ENCODE measurements around the gene COL12A1. TPM values are rescaled to one million over a fixed set of nuclear protein-coding genes. Genes with fewer than 3 reads are reported as not detected.

The COL12A1 gene
- total RNA-seq, 1 experiment from 2014 or later = 28.7 TPM

DNA sequence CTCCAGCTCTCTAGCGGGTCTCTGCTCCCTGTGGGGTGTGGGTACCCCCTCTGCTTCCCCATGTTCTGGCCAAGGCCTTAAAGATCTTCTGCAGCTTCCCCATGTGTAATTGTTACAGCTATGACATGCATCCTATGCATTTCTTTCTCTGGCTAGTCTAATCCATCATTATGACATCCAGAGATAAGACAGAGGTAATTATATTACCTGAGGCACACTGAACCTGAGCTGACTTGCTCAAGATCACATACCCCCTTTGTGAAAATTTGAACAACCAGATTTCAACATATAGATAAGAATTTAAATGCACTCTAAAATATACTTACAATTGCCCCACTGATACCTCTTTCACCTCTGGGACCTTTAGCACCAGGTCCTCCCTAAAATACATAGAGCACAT lies 102.4 kb downstream of the COL12A1 start:
- no peak for DNase-seq (ENCODE audit: low read depth)

DNA sequence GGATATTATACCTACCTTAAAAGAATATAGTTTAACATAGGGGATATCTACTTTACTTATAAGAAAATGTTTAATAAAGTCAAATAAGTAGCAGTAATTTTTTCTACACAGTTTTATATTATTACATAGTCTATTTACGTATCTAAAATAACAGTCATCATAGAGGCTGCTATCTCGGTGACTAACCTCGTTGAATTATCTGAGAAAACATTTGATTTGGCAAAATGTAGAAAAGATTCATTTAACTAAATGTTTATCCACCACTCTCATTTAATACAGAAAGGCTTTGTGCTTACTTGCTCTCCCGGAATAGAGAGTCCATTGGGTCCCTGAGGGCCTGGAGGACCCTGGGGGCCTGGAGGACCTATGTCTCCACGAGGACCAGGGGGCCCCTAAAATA lies 103.6 kb downstream of the COL12A1 start:
- DNase-seq (ENCODE audit: low read depth) = no peak

DNA sequence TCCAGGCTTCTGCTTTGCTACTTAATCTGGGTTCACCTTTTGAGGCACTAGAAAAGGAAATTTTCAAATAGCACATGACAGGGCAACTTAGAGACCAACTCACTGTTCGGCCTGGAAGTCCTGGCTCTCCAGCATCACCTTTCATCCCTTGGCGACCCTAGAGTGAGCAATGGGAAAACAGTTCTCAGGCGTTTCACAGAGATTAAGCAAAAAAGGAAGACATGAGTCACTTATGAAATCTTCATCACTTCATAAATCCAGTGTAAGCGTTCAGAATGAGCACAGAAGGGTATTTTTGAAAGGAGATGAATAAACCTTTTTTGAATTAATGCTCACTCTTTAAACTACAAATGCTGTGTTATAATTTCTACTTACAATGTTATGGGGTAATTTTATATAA lies 104.0 kb downstream of the COL12A1 start:
- no peak for DNase-seq (ENCODE audit: low read depth)

DNA sequence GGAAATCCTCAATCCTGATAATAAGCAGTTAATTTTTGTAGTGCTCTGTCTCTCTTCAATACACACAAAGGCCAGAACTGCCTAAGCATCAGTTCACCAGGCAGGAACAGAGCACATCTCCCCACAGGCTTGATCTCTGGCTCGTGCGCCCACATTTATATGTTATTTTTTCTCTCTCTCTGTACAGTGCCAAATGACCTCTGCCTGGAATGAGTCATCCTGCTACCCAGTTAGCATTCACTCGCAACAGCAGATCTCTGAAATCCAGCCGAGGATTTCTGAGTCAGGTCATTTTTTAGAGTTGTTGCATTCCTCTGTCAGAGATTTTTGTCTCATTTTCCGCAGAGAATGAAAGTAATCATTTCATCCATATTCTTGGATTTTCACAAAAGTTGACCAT lies 107.1 kb downstream of the COL12A1 start:
- DNase-seq (ENCODE audit: low read depth) = peak; percentile 94

DNA sequence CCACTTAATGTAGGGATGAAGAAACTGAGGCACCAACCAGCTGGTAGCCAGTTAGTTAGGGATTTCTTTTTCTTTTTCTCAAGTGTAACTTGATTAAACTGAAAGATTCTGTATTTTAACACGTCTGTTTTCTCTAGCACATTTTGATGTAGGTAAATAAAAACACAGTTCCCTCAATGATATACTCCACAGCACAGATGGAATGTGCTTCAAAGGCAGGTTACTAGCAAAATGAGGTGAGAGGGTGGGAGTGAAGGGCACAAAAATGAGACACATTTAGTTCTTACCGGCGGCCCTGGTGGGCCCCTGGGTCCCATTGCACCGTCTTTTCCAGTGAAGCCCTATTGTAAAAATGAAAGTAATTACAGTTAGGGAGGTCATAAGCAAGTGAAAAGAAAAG lies 108.9 kb downstream of the COL12A1 start:
- no peak for DNase-seq (ENCODE audit: low read depth)

DNA sequence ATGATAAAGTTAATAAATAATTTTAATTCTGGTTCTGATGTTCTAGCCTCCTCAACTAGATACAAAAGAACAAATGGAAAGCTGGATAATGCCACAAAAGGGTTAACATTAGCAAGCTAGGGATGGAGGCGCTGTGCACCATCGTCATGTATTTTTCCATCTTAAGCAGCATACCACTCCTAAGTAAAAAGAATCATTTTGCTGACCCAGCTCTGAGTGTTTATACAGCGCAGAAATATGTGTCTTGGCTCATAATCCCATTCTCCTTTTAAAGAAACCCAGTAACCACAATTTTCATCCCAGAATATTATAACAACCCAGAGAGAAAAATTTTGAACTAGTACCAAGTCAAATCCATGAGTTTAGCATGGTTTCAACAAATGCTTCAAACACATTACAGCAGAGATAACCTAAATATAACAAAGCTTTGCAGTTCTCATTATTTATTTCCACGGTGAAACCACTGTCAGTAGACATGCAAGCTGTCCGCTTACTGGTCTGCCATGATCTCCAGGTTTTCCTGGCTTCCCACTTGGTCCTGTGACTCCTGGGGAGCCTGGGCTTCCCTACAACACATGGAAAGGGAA lies 111.1 kb downstream of the COL12A1 start:
- peak; percentile 30 for DNase-seq (ENCODE audit: low read depth)

DNA sequence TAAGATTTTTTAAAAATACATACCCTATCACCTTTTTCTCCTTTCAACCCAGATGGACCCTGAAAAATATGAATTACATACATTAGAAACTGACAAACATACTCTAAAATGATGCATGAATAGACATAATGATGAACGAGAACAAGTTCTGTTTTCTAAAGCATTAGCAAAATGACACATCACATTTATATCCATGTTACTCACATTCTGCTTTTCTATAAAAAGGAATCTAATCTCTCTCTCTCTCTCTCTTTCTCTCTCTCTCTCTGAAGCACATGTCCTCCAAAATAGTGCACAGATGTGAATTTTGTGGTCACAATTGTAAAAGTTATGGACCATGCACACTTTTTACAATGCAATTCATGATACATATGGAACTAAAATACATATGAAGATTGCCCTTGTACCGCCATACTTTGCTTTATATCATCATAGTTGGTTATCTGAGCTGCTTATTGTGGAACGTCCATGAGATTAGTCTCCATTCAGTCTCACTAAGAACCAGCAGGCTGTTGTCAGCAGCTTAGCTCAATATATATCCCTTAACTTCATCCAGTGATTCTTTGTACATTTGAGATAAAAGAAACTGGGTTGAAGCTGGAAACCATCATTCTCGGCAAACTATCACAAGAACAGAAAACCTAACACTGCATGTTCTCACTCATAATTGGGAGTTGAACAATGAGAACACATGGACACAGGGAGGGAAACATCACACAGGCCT lies 114.2 kb downstream of the COL12A1 start:
- DNase-seq (ENCODE audit: low read depth) = no peak

DNA sequence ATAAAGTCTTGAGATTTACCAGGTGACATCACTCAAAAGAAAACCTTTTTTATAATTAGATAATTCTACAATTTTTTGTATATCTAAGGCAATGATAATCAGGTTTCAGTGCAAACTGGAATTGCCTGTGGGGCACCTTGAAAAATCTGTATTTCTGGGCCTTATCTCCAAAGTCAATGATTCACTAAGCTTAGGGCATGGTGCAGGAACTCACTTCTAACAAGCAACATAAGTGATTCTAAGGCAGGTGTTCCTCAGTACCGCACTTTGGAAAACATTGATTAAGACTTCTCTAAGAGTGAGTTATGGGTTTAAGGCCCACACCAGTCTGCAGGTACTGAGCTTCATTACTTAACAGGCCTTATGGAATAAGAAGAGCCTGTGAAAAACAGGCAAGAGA lies 115.3 kb downstream of the COL12A1 start:
- DNase-seq (ENCODE audit: low read depth) = no peak

DNA sequence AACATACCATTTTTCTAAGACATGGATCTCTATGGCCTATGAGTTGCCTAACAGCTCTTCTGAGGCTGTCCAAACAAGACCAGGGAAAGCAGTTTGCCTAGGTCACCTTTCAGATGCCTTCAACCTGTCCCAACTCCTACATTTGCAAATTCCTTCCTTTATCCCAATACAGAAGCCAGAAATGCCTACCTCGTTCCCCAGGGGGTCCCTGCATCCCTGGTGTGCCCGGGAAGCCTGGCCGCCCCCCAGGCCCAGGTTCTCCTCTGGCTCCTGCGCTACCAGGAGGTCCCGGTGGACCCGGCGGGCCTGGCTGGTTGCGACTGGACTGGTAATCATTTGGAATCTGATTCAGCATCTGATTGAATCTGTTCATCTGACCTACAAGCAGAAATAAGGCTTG lies 115.9 kb downstream of the COL12A1 start:
- DNase-seq (ENCODE audit: low read depth) = no peak

DNA sequence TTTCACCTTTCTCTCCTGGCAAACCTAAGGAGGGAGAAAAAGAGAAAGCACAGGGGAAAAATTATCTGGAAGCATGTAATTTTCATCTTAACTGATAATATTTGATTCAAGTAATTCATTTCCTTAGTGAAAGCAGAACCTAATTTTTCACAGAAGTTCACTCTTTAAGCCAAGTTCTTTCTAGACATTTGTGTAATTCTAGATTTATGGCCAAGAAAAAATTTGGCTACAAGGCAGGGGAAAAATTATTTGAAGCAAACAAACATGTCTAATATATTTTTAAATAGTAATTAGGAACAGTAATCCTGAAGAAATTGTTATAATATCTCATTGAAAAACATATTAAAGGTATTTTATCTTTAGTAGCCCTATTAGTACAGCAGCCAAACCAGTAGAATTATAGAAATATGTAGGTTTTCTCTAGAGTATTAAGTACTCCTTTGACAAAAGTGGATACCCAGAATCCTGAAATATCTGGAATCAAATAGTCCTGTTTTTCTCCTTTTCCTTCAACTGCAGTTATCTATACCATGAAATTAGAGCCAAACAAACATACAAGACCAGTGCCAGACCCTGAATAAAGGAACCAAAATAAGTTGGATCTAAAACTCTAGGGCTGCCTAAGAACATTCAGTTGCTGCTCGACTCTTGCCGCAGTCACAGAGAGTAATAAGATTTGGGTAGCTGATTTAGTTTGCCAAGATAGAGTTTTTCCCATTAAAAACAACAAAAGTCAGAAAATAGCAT lies 116.5 kb downstream of the COL12A1 start:
- no peak for DNase-seq (ENCODE audit: low read depth)

DNA sequence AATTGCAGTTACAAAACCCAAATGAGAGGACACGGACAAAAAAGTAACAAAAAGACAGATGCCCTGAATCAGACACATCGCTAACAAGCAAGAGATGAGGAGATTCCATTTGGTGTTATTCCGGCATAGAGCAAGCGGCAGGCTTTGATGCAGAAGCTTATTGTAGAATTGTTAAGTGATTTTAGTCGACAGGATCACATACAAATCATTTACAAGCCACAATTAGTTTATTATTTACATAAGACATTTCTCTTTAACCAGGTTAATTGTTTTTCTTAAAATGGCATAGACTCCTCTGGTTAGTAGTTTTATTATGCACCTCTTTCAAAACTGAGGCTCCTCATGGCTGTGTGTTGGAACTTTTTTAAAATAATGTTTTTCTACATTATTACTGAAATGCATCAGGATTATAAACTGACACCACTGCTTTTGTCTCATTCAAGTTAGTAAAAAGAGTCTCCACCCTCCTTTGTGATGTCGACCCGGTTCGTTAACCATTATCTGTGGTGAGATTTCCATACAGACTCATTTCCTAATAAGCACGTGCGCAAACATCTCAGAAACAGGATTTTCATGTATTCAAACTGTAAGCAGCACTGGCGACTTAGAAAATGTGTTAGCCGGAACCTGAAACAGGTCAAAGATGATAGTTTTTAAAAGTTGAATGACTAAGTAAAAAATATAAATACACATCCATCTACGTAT lies 119.8 kb downstream of the COL12A1 start:
- no peak for DNase-seq (ENCODE audit: low read depth)

DNA sequence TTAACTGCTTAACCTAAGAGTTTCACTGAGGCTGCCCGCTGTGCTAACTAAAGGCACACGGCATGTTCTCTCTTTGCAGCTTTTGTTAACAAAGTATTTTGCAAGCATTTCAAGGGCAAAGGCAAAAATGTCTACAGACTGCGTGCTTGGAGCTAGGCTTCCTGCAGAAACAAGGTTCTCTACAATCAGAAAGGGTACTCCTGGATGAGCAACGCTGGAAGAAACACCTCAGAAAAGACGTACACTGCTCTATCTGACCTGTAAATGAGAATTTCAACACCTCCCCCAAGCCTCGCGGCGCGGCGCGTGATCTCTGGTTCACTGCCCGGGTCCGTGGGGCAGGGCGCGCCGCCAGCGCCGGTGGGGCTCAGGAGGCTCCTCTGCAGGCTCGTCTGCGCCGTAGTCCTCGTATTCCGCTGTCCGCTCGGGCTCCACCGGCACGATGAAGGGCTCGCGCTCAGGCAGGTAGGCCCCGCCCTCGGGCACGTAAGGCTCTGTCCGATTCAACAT lies 120.9 kb downstream of the COL12A1 start:
- no peak for DNase-seq (ENCODE audit: low read depth)

DNA sequence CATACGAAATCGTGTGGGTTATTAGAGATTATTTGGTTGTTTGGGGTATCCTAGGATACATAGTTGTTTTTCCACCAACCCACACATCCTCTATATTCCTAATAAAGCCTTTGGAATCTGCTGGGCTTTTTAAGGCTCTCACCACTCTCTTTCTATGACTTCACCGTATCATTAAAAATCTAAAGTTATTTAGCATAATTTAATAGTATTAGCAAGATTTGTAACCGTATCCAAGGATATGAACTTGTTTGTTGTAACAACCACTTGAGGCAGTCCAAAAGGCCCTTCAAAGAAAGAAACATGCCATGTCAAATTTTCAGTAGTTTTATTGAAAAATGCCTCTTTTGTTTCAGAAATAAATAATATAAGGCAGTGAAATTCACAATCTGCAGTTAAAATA lies 121.8 kb downstream of the COL12A1 start:
- DNase-seq (ENCODE audit: low read depth) = no peak

DNA sequence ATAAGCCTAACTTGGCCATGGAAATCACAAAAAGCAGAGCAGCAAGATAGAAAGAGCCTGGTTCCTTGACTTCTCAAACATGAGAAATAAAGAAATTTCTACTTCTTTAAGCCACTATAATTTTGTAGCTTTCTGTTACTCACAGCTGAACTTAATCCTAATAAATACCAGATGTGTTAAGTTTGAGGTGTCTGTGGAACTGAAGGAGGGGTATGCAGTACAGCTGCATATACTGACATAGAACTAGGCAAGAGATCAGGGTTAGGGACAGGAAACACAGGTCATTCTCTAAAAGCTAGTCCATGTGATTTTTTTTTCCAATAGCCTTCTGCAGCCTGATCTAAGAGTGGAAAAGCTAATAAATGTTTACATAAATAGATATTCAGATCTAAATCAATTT lies 123.9 kb downstream of the COL12A1 start:
- DNase-seq (ENCODE audit: low read depth) = peak; percentile 32

DNA sequence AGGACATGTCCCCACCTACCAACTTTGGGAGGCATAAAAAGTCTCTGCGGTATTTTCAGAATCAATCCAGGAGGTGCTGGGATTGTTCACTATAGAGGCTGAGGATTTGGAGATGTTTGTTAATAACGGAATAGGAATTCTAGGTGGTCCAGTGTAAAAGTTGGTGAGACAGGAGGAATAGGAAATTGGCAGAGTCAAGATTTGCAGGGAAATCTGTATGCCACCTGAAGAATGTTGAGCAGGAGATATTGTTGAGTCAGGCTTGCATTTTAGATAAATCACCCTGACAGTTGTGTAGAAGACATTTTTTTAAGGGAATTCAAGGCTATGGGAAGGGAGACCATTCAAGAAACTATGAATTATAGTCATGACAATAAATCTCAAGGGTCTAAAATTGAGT lies 124.8 kb downstream of the COL12A1 start:
- no peak for DNase-seq (ENCODE audit: low read depth)

DNA sequence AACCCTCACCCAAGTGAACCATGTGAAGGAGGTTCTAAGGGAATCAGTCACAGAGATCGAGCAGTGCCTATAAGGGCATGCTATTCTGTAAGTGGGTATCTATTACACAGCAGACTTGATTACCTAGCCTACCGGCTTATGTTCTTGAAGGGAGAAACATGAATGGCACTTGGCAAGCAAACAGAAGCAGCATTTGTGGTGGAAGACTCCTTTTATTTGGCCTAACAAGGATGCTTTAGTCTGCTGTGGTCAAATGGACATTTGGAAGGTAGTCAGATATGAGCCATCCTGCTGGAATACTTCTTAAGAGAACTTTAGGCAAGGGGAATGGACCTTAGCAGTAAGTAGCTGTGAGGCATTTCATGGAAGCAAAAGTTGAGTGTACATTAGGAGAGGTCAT lies 126.3 kb downstream of the COL12A1 start:
- no peak for DNase-seq (ENCODE audit: low read depth)

DNA sequence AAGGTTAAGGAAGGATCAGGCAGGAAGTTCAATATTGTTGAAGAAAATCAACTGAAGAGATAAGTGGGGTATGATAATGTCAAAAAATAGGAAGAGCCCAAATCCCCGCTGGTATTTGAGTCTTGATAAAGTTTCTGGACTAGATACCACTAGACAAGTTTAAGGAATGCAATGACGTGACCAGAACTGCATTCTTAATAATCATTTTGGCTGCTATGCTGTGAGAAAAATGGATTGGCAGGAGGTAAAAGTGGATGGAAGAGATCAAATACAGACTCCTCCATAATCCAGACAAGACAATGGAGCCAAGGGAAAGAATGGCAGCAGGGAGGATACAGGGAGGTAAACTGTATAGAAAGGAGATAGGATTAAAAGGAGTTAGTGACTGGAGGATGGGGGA lies 128.2 kb downstream of the COL12A1 start:
- DNase-seq (ENCODE audit: low read depth) = no peak

DNA sequence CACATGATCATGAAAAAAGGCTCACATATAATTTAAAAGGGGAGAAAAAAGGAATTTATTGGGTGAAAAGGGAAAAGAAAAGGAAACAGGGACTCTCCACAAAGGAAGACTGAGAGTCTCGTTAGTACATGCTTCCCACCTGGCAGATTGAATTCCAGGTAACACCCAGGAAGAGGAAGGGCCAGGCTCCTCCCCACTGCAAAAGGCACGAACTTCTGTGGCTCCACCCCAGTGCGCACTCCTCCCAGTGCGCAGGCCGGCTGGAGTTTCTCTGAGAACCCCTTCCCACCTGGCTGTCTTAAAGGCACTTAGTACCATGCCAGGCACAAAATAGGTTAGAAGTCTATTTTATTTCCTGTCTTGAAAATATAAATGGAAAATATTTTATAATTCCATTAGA lies 129.8 kb downstream of the COL12A1 start:
- no peak for DNase-seq (ENCODE audit: low read depth)

DNA sequence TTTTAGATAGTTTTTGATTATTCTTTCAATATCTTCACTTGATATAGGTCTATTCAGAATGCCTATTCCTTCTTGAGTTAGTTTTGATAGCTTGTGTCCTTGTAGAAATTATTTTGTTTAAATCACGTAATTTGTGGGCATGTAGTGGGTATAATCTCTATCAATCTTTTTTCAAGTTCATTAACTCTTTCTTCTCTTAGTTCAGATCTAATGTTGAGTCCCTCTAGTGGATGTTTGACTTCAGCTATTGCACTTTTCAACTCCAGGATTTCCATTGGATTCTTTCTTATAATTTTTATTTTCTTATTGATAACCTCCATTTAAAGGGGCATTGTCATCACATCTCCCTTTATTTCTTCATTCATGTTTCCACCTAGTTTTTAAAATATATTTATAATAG lies 135.6 kb downstream of the COL12A1 start:
- DNase-seq (ENCODE audit: low read depth) = no peak

DNA sequence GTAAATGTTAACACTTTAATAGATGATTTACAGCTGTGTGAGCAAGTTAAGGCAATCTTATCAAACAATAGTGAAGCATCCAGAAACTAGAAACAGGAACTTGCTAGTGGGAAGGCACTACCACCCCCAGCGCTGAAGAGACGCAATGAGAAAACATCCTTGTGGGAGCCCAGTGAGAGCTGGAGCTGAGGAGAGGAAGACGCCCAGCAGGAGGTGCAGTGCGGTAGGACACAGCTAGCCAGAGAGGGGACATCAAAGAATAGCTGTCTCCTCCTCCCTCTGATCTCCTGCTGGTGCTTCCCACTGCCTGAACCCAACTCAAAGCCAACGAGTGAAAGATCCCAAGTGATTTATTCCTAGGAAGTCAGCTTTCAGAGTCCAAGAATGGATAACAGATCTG lies 140.3 kb downstream of the COL12A1 start:
- peak; percentile 76 for DNase-seq (ENCODE audit: low read depth)

DNA sequence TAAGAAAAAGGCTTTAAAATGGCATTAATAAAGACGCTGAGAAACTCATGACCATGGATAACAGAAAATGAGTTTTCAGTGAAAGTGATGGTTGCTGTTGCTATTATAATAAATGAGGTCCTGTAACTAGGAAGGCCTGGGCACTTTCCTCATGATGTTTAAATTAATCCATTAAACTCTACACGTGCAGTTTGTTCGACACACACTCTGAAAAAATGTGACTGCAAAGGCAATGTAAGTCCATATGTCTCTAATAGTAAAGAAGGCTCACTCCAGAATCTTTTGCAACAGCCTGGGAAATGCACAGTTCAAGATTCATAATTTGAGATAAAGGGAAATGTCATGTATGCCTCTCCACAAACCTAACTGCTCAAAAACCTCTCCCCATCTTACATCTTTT lies 153.4 kb downstream of the COL12A1 start:
- no peak for DNase-seq (ENCODE audit: low read depth)

DNA sequence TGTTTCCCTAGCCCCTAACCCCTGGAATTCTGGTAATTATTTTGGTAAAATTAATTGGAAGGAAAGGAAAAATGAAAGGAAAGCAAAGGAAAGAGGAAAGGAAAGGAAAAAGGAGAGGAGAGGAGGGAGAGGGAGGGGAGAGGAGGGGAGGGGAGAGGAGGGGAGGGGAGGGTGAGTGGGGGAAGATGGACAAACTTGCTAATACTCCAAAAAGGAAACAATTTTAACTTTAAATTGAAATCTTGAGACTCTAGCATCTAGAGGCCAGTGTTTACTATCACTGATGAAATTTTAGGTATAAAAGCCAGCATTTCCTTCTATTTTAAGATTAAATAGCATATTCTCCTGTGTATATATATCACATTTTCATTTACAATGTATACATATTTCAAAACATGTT lies 156.5 kb downstream of the COL12A1 start:
- DNase-seq (ENCODE audit: low read depth) = no peak

Data from RPMI7951 (cell line).